ENCODE results near the gene ARF1.

GRCh38 chr1:228096416-228097332 lies 14.2 kb downstream of the ARF1 start:
- TF ChIP-seq POLR2A (IDR thresholded peaks at IDR 0.05; ENCODE audit: low read depth, low read length): no peak
- TF ChIP-seq POLR2AphosphoS5 (IDR thresholded peaks at IDR 0.05; ENCODE audit: low read depth, low read length): no peak
- TF ChIP-seq TAF1 (IDR thresholded peaks at IDR 0.05; ENCODE audit: borderline replicate concordance, low read depth, low read length): no peak

All from GM12892 (cell line).